PFSK-1 (cell line): Measurements from ENCODE around the gene ASTL.

Experiments
- POLR2AphosphoS5 ChIP-seq: IDR thresholded peaks from 2 replicates; pipeline ENCODE4 v1.6.1; 2012; ENCODE audit warnings: low read depth, mild to moderate bottlenecking, control low read depth, low read length, moderate library complexity
- REST ChIP-seq, 2 experiments: IDR thresholded peaks; 2 replicates each; pipeline versions ENCODE4 v1.6.1 to v1.8.0; 2011 to 2012; ENCODE audit warnings: low read depth in 2 of 2, low read length in 2 of 2, control low read depth in 1 of 2, inconsistent platforms in 1 of 2, mild to moderate bottlenecking in 1 of 2, moderate library complexity in 1 of 2; ENCODE audit not compliant: insufficient read depth in 1 of 2
- SIN3A ChIP-seq: IDR thresholded peaks from 2 replicates; pipeline ENCODE4 v1.6.1; 2012; ENCODE audit warnings: mild to moderate bottlenecking, low read length, moderate library complexity, borderline replicate concordance; ENCODE audit not compliant: insufficient read depth
- TAF1 ChIP-seq: IDR thresholded peaks from 2 replicates; pipeline ENCODE4 v1.6.1; 2012; ENCODE audit warnings: low read length, control low read depth, borderline replicate concordance; ENCODE audit not compliant: insufficient read depth

GRCh38 chr2:96148410-96149217, 10.3 kb upstream of the ASTL start:
- TF ChIP-seq POLR2AphosphoS5 (no peak), REST (IDR thresholded peaks at IDR 0.05; ENCODE audit: insufficient read depth in 1 of 2, low read depth in 2 of 2, low read length in 2 of 2) (no peak), TAF1 (no peak), SIN3A (no peak)
